ENCODE results near the gene CACNA1C. TPM values are rescaled to one million over a fixed set of nuclear protein-coding genes. Genes with fewer than 3 reads are reported as not detected.

CACNA1C gene
- total RNA-seq, 6 donors from 2014 or later = 5.2 to 45.1 (median 8.8) TPM

DNA sequence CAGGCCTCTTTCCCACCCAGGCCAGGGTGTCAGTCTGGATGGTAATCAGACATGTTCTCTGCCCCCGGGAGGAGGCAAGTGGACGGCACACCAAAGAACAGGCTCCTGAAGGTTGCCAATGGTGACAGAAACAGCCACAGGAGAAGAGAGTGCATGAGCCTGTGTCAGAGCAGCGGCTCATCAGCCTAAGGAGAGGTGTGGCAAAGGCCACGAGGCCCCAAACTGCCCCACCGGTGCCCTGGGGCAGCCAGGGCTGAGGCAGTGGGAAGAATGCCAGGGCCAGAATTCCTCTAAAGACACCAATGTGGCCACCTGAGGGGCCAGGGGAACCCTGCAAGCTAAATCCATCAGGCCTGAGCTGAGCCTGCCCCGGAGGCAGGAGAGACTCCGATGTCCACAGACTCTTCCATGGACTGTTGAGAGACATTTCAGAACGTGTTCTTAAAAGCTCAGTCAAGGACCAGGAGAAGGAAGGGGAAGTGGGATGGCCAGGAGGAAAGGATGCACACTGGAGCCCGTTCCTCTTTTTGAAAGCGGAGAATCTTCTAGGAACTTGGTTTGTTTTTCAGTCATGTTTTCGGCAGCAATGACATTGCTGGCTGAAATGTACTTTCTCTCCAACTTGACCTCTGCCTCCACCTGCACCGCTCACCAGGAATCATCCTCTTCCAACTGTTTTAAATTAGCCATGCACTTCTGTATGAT, 565.7 kb downstream of the CACNA1C start:
- Histone ChIP-seq H3K27me3 (no peaks in the 10 kb centered on the region), H3K4me1 (no peaks in the 10 kb centered on the region), H3K9me3 (no peaks in the 10 kb centered on the region), H3K27ac (no peak overlapping the region), H3K36me3 (no peaks in the 10 kb centered on the region), H3K4me3 (no peak overlapping the region)
- DNase-seq (no peak), ATAC-seq (ENCODE audit: low FRiP score in 2 of 2) (no peak)
- WGBS, 2 donors = 70 to 79% methylated on average over 12 of the region's 12 CpGs
- TF ChIP-seq, protein P1, sequence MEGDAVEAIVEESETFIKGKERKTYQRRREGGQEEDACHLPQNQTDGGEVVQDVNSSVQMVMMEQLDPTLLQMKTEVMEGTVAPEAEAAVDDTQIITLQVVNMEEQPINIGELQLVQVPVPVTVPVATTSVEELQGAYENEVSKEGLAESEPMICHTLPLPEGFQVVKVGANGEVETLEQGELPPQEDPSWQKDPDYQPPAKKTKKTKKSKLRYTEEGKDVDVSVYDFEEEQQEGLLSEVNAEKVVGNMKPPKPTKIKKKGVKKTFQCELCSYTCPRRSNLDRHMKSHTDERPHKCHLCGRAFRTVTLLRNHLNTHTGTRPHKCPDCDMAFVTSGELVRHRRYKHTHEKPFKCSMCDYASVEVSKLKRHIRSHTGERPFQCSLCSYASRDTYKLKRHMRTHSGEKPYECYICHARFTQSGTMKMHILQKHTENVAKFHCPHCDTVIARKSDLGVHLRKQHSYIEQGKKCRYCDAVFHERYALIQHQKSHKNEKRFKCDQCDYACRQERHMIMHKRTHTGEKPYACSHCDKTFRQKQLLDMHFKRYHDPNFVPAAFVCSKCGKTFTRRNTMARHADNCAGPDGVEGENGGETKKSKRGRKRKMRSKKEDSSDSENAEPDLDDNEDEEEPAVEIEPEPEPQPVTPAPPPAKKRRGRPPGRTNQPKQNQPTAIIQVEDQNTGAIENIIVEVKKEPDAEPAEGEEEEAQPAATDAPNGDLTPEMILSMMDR (IDR thresholded peaks at IDR 0.05) = no peak

DNA sequence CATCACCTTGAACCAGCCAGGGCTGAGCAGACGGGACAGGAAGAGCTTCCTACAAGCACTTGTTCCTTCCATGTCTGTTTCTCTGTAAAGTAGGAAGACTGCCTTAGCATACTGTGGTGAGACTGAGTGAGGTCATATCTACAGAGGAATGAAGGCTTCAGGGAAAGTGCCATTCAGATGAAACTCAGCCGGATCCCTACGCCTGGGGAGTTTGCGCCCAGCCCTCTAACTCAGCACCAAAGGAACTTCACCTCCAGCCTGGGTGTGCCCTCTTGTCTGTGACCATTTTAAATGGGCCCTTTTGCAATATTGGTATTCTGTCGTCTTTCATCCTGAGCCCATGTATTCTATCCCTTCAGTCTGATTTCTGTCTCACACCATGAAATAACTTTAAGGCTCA, 566.3 kb downstream of the CACNA1C start:
- no peak overlapping the region for H3K4me3 ChIP-seq
- TF ChIP-seq EP300 (IDR thresholded peaks at IDR 0.05) (no peak), POLR2A (IDR thresholded peaks at IDR 0.05) (no peak), POLR2AphosphoS5 (IDR thresholded peaks at IDR 0.05) (no peak)
- TF ChIP-seq, protein P1 (IDR thresholded peaks at IDR 0.05) = no peak
- ATAC-seq (ENCODE audit: low FRiP score in 2 of 2) = no peak
- WGBS, 2 donors = 85% methylated on average over 5 of the region's 5 CpGs
- H3K4me1 ChIP-seq = no peaks in the 10 kb centered on the region
- no peaks in the 10 kb centered on the region for H3K9me3 ChIP-seq
- H3K27me3 ChIP-seq = no peaks in the 10 kb centered on the region
- no peak overlapping the region for H3K27ac ChIP-seq
- no peaks in the 10 kb centered on the region for H3K36me3 ChIP-seq
- no peak for DNase-seq

DNA sequence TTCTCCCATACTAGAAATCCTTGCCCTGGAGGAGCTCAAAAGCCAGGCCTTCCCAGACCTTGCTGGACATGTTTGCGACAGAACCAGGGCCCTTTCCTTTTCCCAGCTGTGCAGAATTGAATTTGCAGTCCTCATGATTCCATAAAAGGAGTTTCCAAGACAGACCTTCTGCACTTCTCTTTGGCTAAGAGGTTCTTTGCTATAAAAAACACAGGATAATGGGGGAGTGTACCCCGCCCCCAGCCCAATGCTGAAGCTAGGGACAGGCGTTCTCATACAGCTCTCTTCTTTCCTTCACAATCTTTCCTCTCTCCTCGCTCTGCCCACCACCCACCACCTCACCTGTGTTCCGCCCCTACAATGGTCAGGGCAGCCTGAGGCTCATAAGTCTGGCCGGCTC, 569.7 kb downstream of the CACNA1C start:
- Histone ChIP-seq H3K36me3 (no peaks in the 10 kb centered on the region), H3K4me3 (no peak overlapping the region), H3K4me1 (no peaks in the 10 kb centered on the region), H3K27me3 (no peaks in the 10 kb centered on the region), H3K27ac (no peak overlapping the region), H3K9me3 (no peaks in the 10 kb centered on the region)
- DNase-seq = no peak
- WGBS, 2 donors = 87 to 91% methylated on average over 6 of the region's 6 CpGs
- no peak for ATAC-seq (ENCODE audit: low FRiP score in 2 of 2)
- TF ChIP-seq, protein P1 (IDR thresholded peaks at IDR 0.05) = no peak
- TF ChIP-seq POLR2A (IDR thresholded peaks at IDR 0.05) = no peak
- no peak for TF ChIP-seq POLR2AphosphoS5 (IDR thresholded peaks at IDR 0.05)
- TF ChIP-seq EP300 (IDR thresholded peaks at IDR 0.05) = no peak

DNA sequence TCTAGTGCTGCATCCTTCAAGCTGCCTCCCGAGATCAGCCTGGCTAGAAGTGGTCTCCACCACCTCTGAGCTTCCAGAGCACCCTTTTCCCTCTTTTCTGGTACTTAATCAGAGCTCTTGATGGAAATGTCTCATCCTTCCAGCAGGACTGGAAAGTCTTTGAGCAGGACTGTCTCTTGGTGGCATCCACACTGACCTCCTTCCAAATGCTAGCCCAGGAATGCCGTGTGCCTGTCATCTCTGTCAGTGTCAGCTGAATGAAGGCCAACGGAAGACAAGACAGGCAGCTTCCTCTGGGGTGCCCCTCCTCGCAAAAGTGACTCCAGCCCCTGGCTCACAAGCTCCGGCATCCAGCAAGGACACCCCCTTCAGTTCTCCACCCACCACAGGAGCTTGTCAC, 570.7 kb downstream of the CACNA1C start:
- no peak for ATAC-seq (ENCODE audit: low FRiP score in 2 of 2)
- no peak overlapping the region for H3K27ac ChIP-seq
- DNase-seq = no peak
- WGBS, 2 donors = 69 to 70% methylated on average over 3 to 5 of the region's 5 CpGs
- TF ChIP-seq POLR2AphosphoS5 (IDR thresholded peaks at IDR 0.05) (no peak), POLR2A (IDR thresholded peaks at IDR 0.05) (no peak), EP300 (IDR thresholded peaks at IDR 0.05) (no peak)
- TF ChIP-seq, protein P1 (IDR thresholded peaks at IDR 0.05) = no peak
- no peak overlapping the region for H3K4me3 ChIP-seq
- no peaks in the 10 kb centered on the region for H3K36me3 ChIP-seq
- no peaks in the 10 kb centered on the region for H3K9me3 ChIP-seq
- H3K27me3 ChIP-seq = no peaks in the 10 kb centered on the region
- H3K4me1 ChIP-seq = no peaks in the 10 kb centered on the region

Measured in upper lobe of left lung (tissue), 6 donors.